Activated CD4-positive, alpha-beta T cell treated with anti-CD3 and anti-CD28 coated beads for 4 hours (primary cell): ENCODE data around the gene BMPR2.
"Not testable (repeated sequence)": the region's sequence is repeated elsewhere in the genome, so short reads cannot be mapped to it uniquely, and the experiment has no call there.

Experiments used
- DNase-seq, 2 donors: peaks; one replicate each; pipeline ENCODE4 v3.0.0-alpha.2; 2020

Gene BMPR2

DNA sequence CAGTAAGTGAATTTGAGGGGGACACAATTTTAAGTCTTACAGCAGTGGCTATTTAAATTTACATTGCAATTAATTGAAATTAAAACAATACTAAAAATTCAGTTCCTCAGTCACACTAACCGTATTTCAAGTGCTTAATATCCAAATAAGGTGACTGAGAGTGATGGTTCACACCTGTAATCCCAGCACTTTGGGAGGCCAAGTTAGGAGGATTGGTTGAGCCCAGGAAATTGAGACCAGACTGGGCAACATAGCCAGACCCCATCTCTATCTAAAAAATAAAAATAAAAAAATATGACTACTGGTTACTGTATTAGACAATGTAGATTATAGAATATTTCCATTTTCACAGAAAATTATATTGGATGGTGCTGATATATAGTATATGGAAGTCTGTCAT lies 79.0 kb downstream of the BMPR2 start:
- DNase-seq, result no peak

DNA sequence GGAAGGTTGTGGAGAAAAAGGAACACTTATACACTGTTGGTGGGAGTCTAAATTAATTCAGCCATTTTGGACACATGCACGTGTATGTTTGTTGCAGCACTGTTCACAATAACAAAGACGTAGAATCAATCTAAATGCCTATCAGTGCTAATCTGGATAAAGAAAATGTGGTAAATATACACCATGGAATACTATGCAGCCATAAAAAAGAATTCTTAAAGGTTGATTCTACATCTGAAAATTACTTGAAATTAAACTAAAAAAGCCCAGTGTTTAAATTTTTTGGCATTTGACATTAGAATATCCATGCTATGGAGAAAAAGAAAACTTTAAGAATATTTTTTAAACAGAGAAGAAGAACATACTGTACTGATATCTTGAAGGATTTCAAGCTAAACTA lies 84.0 kb downstream of the BMPR2 start:
- no peak for DNase-seq

DNA sequence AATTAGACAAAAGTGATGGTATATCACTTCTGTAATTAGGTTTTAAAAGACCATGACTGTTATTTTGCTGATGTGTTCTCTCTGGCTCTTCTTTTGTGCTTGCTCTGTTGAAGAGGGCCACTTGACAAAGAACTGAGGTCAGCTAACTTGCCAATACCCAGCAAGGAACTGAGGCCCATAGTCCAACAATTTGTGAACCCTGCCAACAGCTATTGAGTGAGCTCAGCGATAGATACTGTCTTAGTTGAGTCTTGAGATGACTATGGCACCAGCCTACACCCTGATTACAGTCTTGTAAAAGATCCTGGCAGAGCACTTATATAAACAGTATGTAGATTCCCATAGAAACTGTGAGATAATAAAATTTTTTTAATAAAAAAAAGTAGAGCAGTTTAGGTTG lies 103.0 kb downstream of the BMPR2 start:
- no peak for DNase-seq

DNA sequence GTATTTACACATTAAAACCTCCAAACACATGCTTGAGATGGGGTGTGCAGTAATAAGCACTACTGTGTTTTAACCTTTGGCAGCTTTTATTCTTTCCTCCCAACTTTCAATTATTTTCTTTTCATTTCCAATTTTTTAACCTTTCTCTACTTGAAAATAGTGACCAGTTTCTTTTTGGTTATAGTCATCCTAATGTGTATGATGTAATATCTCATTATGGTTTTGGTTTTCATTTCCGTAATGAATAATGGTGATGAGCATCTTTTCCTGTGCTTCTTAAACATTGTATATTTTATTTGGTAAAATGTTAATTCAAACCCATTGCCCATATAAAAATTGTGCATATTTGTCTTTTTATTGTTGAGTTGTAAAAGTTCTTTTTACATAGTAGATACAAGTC lies 103.5 kb downstream of the BMPR2 start:
- no peak for DNase-seq

DNA sequence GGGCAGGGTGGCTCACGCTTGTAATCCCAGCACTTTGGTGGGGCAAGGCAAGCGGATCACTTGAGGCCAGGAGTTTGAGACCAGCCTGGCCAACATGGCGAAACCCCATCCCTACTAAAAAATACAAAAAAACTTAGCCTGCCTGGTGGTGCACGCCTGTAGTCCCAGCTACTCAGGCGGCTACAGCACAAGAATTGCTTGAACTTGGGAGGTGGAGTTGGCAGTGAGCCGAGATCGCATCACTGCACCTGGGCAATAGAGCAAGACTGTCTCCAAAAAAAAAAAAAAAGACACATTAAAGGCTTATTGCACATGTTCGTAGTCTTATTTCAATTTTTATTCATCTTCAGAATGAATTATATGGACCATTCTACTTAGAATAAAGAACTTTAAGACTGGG lies 110.2 kb downstream of the BMPR2 start:
- DNase-seq, result no peak

DNA sequence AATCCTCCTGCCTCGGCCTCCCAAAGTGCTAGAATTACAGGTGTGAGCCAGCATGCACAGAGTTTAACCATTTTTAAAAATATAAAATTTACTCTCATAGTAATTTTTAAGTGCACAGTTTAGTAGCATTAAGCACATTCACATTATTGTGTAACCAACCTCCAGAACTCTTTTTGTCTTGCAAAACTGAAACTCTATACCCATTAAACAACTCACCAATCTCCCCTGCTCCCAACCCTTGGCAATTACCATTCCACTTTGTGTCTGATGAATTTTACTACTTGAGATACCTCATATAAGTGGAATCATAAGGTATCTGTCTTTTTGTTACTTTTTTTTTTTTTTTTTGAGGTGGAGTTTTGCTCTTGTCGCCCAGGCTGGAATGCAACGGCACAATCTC lies 112.5 kb downstream of the BMPR2 start:
- no peak for DNase-seq

DNA sequence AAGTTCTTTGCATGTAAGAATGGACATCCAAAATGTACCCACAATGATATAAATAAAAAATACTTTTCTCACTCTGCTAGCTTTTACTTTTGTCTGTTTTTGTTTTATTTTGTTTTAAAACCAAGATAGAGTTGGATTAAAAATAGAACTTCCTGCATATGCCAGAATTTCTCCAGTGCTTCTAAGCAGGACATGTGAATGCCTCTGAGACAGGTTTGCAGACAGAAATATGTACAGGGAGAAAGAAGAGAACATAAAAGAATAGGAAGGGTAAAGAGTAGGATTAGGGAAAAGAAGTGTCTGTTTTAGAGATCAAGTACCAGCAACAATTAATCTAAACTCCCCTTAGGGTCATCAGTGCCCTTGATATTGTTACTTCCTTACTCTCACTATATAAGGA lies 114.4 kb downstream of the BMPR2 start:
- DNase-seq, result no peak

DNA sequence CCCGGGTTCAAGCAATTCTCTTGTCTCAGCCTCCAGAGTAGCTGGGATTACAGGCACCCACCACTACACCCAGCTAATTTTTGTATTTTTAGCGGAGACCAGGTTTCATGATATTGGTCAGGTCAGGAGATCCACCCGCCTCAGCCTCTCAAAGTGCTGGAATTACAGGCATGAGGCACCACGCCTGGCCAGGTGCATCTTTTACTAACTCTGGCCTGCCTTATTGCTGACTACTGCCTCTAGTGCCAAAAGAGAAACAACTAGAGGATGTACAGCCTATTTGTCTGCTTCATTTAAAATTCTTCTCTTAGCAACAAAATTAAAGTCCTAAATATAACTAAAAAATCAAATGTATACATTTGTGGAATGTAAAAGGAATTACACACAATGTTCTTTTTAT lies 115.4 kb downstream of the BMPR2 start:
- DNase-seq, result no peak

DNA sequence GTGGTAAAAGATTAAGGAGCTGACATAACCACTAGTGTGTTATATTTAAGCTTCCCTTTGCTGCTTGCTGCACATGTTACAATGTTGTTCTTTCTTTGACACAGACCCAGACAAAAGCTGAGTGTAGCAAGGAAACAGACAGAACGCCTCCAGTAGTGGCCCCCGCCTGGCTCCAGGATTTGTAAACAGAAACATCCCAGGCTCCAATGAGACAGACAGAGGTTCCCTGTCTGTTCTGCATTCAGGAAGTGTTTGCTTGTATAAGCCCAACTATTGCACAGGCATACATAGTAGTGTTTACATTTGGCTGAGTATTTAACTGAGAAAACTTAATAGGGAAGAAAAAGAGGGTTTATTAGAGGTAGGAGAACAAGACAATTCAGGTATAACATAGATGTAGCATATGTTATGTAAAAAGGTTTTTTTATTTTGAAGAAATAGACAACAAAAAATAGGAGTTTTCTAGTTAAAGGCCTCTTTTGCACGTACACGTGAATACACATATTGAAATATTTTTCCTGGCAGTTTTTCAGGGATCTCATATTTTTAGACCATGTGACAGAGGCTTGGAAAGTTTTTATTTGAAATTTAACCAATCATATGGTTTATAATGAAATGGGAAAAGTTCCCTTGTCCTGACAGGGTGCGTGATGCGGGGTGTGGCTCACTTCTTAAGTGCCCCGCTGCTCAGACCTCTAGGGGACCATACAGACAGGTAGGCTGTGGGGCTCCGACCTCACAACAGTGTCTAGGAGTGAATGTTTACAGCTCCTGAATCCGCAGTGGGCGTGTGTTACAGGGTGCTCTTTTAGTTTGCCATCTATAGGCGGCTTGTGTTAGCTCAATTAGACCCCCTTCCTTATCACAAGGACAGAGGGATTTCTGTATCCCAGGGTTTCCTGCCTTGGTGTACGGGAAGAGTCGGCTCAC lies 118.4 kb downstream of the BMPR2 start:
- no peak for DNase-seq

DNA sequence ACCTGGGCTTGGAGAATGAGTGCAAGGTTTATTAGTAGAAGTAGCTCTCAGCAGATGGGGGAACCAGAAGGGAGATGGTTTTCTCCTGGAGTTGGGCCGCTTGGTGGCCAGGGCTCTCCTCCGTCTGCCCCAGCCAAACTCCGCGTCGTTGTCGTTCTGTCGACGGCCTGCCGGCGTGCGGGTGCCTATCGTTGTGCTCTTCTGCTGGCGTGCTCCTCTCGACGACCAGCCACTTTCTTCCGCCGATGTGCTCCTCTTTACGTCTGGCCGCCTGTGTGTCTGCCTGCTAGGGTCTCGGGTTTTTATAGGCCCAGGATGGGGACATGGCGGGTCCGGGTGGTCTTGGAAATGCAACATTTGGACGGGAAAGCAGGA lies 119.1 kb downstream of the BMPR2 start:
- DNase-seq, result no peak

DNA sequence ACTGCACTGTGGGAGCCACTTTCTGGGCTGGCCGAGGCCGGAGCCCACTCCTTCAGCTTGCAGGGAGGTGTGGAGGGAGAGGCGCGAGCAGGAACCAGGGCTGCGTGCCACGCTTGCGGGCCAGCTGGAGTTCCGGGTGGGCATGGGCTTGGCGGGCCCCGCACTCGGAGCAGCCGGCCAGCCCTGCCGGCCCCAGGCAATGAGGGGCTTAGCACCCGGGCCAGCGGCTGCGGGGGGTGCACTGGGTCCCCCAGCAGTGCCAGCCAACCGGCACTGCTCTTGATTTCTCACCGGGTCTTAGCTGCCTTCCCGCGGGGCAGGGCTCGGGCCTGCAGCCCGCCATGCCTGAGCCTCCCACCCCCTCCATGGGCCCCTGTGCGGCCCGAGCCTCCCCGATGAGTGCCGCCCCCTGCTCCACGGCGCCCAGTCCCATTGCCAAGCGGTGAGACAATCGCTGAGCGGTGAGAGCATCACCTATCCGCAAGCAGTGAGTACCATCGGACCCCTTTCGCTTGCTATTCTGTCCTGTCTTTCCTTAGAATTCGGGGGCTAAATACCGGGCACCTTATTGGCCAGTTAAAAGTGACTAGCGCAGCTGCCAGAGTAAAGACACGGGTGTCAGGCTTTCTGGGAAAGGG lies 120.8 kb downstream of the BMPR2 start:
- DNase-seq, result not testable (repeated sequence)

DNA sequence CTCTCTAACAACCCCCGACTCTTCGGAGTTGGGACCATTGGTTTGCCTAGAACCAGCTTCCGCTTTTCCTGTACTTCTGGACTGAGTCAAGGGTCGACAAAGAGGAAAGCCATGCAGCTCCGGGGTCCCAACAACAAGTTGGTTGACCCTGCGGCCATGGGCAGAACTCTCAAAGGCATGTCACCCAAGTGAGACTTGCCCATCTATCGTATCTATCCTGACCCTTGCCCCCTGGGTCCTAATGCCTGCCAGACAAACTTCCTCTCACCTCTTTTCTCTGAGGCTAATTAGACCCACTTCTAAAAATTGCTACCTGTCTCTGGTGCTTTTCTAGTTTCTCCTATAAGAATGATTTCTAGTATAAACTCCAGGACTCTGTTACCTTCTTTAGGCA lies 121.3 kb downstream of the BMPR2 start:
- not testable (repeated sequence) for DNase-seq

DNA sequence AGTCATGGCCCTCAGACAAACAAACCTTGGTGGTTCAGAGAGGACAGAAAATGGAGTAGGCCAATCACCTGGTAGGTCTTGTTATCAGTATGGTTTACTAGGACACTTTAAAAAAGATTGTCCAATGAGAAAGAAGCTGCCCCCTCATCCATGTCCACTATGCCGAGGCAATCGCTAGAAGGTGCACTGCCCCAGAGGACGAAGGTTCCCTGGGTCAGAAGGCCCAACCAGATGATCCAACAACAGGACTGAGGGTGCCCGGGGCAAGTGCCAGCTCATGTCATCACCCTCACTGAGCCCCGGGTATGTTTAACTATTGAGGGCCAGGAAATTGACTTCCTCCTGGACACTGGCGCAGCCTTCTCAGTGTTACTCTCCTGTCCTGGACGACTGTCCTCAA lies 123.7 kb downstream of the BMPR2 start:
- DNase-seq, result not testable (repeated sequence)

DNA sequence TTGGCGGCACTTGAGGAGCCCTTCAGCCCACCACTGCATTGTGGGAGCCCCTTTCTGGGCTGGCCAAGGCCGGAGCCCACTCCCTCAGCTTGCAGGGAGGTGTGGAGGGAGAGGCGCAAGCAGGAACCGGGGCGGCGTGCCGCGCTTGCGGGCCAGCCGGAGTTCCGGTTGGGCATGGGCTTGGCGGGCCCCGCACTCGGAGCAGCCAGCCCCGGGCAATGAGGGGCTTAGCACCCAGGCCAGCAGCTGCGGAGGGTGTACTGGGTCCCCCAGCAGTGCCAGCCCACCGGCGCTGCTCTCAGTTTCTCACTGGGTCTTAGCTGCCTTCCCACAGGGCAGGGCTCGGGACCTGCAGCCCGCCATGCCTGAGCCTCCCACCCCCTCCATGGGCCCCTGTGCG lies 127.1 kb downstream of the BMPR2 start:
- not testable (repeated sequence) for DNase-seq

DNA sequence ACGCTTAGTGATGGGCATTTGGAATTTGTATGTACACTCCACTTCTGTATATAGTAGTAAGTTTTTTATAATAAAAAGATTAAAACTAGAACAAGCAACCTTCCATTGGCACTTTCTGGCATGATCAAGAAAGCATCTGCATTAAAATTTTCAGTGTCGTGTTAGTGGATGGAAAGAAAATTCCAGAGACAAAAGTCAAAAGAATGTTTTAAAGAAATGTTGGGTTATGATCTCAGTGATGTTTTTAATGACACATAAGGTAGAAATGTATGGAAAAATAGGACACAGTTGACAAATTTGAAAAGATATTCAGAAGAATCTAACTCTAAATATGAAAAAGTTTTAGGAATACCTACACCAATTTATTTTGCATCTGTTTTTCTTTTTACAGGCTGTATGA lies 132.6 kb downstream of the BMPR2 start:
- DNase-seq, result no peak

DNA sequence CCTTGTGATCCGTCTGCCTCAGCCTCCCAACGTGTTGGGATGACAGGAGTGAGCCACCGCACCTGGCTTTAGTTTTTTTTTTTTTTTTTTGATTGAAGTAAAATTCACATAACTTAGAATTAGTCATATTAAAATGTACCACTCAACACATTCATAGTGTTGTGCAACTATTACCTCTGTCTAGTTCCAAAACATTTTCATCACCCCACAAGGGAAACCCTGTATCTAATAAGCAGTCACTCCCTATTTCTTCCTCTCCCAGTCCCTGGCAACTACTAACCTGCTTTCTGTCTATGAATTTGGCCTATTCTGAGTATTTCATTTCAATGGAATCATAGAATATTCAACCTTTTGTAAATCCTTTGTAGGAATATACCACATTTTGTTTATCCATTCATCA lies 134.8 kb downstream of the BMPR2 start:
- no peak for DNase-seq

DNA sequence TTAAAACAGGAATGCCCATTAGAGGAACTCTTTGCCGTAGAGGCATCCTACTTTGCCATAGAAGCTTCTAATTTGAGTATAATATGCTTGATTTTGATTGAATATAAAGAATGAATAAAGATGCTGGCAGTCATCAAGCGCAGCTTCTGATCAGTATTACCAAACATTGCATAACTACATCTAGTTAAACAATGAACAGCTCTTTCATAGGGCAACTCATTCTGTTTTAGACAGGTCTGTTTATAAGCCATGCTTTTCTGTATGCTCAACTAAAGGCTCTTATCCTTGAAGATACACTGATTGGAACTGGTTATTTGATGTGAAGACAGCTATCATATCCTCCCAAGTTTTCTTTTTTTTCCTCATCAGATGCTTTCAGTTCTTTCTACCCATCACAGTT lies 136.0 kb downstream of the BMPR2 start:
- no peak for DNase-seq

DNA sequence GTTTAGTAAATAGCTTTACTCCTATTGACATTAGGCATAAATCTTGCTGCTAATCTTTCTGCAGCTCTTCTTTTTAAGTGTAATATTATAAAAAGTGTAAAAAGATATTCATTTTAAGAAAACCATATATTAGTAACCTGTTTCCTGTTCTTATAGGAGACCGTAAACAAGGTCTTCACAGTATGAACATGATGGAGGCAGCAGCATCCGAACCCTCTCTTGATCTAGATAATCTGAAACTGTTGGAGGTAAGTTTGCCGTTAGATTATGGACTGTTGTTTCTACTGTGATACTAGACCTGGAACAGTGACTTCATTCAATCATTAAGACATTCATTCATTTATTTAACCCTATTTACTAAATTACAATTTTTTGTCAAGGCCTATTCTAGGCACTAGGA lies 138.6 kb downstream of the BMPR2 start:
- no peak for DNase-seq

DNA sequence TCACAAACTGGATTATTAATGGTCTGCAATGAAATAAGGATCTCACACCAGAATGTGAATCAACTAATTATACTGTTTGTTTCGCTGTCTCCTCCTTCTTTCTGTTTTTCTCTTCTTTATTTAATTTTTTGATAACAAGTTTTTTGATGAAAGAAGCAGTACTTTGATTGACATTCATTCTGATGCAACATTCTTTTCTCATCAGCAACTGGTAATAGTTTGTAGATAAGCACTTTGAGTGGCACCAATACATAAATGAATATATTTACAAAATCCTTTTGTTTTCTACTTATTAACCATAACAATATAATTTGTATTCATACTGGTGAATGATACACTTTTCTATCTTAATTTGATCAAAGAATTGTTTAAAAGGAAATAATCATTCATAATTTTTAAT lies 143.3 kb downstream of the BMPR2 start:
- no peak for DNase-seq

DNA sequence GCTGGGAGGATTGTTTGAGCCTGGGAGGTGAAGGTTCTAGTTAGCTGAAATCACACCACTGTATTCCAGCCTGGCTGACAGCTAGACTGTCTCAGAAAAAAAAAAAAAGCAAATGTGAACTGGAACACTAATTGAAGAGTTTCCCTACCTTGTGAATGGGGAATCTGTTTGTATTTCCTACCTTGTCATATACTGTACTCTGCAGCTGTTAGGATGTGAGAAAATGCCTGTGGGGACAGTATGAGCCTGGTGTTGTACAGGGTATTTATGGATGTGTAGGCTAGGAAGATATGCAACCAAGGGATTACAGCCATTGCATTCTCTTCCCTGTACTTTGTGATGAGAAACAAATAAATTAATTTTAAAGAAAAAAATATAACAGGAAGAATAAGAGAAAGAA lies 145.3 kb downstream of the BMPR2 start:
- DNase-seq, result no peak

DNA sequence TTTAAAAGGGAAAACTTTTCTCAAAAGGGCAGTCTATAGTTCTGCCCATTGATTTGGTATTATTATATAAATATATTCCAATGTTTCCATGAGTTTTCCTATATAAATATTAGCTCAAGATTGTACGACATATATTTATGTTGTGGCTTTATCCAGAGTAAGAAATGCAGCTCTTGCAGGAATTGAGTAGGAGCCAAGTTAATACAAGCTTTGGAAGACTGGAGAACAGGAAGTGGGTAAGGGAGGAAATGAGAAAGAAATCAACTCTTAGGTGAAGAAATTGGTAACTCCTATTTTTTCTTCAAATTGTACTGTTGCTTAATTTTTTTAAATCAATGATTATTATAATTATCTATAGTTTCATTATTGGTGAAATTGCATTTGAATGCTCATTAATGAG lies 153.3 kb downstream of the BMPR2 start:
- DNase-seq, result no peak

DNA sequence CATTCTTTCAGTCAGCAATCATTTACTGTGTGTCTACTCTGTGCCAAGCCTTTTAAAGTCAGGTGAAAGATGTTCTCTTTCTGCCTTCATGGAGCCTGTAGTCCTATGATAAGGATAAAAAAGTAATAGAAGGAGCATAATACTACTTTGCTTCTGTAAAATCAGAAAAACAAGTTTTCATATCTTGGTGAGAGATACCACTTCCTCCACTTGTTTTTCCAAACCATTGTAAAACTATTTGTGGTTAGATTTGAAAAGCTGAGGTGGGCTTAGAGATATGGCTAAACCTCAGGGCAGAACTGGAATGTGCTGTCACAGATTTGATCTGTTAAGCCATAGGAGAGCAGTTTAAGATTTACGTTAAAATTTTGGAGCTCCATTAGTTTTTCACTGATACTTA lies 153.9 kb downstream of the BMPR2 start:
- no peak for DNase-seq

DNA sequence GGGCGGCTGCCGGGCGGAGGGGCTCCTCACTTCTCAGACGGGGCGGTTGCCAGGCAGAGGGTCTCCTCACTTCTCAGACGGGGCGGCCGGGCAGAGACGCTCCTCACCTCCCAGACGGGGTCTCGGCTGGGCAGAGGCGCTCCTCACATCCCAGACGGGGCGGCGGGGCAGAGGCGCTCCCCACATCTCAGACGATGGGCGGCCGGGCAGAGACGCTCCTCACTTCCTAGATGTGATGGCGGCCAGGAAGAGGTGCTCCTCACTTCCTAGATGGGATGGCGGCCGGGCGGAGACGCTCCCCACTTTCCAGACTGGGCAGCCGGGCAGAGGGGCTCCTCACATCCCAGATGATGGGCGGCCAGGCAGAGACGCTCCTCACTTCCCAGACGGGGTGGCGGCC lies 159.2 kb downstream of the BMPR2 start:
- not testable (repeated sequence) for DNase-seq

DNA sequence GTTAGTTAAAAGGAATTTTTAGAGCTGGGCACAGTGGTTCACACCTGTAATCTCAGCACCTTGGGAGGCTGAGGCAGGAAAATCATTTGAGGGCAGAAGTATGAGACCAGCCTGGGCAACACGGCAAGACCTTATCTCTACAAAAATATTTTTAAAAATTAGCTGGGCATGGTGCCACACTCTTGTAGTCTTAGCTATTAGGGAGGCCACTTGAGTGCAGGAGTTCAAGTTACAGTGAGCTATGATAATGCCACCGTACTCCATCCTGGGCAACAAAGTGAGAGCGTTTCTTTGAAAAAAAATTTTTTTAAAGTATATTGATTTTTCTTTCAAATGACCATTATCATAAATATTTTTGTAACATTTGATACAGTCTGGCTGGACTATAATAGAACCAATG lies 165.0 kb downstream of the BMPR2 start:
- DNase-seq, result no peak

DNA sequence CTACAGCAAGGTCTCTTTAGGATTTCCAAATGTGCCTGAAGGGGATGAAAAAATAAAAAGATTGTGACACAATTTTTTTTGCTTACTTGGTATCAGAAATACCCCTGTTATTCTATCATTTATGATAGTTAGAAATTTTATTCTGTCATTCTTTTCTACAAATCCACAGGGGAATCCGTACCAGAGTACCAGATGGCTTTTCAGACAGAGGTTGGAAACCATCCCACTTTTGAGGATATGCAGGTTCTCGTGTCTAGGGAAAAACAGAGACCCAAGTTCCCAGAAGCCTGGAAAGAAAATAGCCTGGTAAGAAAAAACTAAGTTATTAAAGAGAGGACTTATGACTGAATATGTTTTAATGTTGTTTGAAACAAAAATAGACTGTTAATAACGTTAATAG lies 166.0 kb downstream of the BMPR2 start:
- no peak for DNase-seq
